Sigmoid colon (tissue), 7 donors: Measurements from ENCODE around the gene GDA. TPM values are rescaled to one million over a fixed set of nuclear protein-coding genes. Genes with fewer than 3 reads are reported as not detected.

Source experiments
- DNase-seq: peaks from one replicate; pipeline ENCODE4 v3.0.0-alpha.2; 2019
- H3K27ac ChIP-seq, 4 donors: fragments of 200-600 bp; sonication (generic); one replicate each; pipeline ENCODE4 v1.5.1; 2016 to 2019; ENCODE audit warnings: mild to moderate bottlenecking in 1 of 4
- H3K27me3 ChIP-seq, 3 donors: fragments of 200-600 bp; sonication (generic); one replicate each; pipeline ENCODE4 v1.5.1; 2019; ENCODE audit warnings: mild to moderate bottlenecking in 1 of 3
- H3K36me3 ChIP-seq, 4 donors: fragments of 200-600 bp; sonication (generic); one replicate each; pipeline ENCODE4 v1.5.1; 2016 to 2019
- H3K4me1 ChIP-seq, 4 donors: fragments of 200-600 bp; sonication (generic); one replicate each; pipeline ENCODE4 v1.5.1; 2017 to 2019
- H3K4me3 ChIP-seq, 4 donors: fragments of 200-600 bp; sonication (generic); one replicate each; pipeline ENCODE4 v1.5.1; 2017 to 2019; ENCODE audit warnings: mild to moderate bottlenecking in 2 of 4, moderate library complexity in 1 of 4
- H3K9me3 ChIP-seq, 4 donors: fragments of 200-600 bp in 3 of 4; sonication (generic) in 3 of 4; one replicate each; pipeline versions ENCODE4 v1.5.1 to v1.6.1; 2013 to 2019
- EP300 ChIP-seq, 4 donors: sonication (generic); formaldehyde crosslinking; IDR thresholded peaks; one replicate each; pipeline ENCODE4 v1.6.1; 2017; ENCODE audit warnings: antibody characterized with exemption in 4 of 4
- POLR2A ChIP-seq, 2 donors: fragments of 450-650 bp; IDR thresholded peaks; one replicate each; pipeline ENCODE4 v1.6.1; 2016; ENCODE audit warnings: antibody characterized with exemption in 2 of 2, mild to moderate bottlenecking in 2 of 2, moderate library complexity in 2 of 2
- POLR2AphosphoS5 ChIP-seq, 4 donors: sonication (generic); formaldehyde crosslinking; IDR thresholded peaks; one replicate each; pipeline ENCODE4 v1.6.1; 2017; ENCODE audit warnings: antibody characterized with exemption in 4 of 4
- WGBS, 2 donors: extraction: QIAGEN DNeasy Blood & Tissue Kit; methylation state at CpG; one replicate each; pipeline ENCODE4 v1.1.7; 2013; 5-methylcytosine and 5-hydroxymethylcytosine counted together
- intact Hi-C: fragments of 100-400 bp; cut with DNase I; formaldehyde crosslinking; loops from one replicate; pipeline ENCODE4 v1.15.1; 2023
- polyA plus RNA-seq, 3 donors: library from polyadenylated mRNA; stranded (reverse); fragments of 200-250 nt; gene quantifications; one replicate each; pipeline ENCODE4 v1.2.3, GENCODE V29; 2013
- total RNA-seq, 4 donors: library from RNA; depleted of rRNA; stranded (reverse); fragments of >200 nt; gene quantifications; one replicate each; pipeline ENCODE4 v1.1.0, GENCODE V29; 2016
- TF ChIP-seq, protein P1 (sequence below), 4 experiments: fragments of 450-650 bp in 3 of 4; fragments of 200-600 bp in 1 of 4; IDR thresholded peaks; one replicate each; pipeline ENCODE4 v1.5.1; 2016 to 2019; ENCODE audit warnings: antibody characterized with exemption in 4 of 4, mild to moderate bottlenecking in 3 of 4, moderate library complexity in 2 of 4
- donor health status: healthy with polysubstance abuse.
- donor health status: Bipolar disorder and iron deficiency.
- donor health status: healthy.

Gene GDA
- total and polyA plus RNA-seq, 7 donors: under 0.01 to 63.1 (median 16.0) TPM; not detected in 2

DNA sequence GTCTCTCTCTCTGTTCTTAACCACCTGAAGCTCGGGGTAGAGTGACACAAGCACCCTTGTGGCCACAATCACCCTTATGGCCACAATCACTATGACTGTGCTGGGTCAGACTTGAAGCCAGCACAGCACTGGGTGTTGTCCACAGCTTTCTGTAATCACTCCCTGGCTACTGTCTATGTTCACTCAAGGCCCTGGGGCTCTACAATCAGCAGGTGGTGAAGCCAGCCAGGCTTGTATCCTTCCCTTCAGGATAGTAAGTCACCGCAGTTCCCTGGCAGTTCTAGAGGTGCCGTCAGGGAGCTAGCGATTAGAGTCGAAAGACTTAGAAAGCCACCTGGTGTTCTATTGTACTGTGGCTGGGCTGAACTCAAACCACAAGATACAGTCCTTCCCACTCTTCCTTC, 44.2 kb downstream of the GDA start:
- Histone ChIP-seq H3K27me3 (no peaks in the 10 kb centered on the region), H3K36me3 (no peaks in the 10 kb centered on the region), H3K4me1 (no peaks in the 10 kb centered on the region), H3K4me3 (no peak overlapping the region), H3K27ac (no peak overlapping the region), H3K9me3 (no peaks in the 10 kb centered on the region)
- TF ChIP-seq EP300 (IDR thresholded peaks at IDR 0.05) (no peak), POLR2A (IDR thresholded peaks at IDR 0.05) (no peak), POLR2AphosphoS5 (IDR thresholded peaks at IDR 0.05) (no peak)
- TF ChIP-seq, protein P1, sequence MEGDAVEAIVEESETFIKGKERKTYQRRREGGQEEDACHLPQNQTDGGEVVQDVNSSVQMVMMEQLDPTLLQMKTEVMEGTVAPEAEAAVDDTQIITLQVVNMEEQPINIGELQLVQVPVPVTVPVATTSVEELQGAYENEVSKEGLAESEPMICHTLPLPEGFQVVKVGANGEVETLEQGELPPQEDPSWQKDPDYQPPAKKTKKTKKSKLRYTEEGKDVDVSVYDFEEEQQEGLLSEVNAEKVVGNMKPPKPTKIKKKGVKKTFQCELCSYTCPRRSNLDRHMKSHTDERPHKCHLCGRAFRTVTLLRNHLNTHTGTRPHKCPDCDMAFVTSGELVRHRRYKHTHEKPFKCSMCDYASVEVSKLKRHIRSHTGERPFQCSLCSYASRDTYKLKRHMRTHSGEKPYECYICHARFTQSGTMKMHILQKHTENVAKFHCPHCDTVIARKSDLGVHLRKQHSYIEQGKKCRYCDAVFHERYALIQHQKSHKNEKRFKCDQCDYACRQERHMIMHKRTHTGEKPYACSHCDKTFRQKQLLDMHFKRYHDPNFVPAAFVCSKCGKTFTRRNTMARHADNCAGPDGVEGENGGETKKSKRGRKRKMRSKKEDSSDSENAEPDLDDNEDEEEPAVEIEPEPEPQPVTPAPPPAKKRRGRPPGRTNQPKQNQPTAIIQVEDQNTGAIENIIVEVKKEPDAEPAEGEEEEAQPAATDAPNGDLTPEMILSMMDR (IDR thresholded peaks at IDR 0.05): no peak
- no peak for DNase-seq
- intact Hi-C loops: no loop called here
- 50 to 89% methylated on average over 5 of the region's 5 CpGs for WGBS, 2 donors

DNA sequence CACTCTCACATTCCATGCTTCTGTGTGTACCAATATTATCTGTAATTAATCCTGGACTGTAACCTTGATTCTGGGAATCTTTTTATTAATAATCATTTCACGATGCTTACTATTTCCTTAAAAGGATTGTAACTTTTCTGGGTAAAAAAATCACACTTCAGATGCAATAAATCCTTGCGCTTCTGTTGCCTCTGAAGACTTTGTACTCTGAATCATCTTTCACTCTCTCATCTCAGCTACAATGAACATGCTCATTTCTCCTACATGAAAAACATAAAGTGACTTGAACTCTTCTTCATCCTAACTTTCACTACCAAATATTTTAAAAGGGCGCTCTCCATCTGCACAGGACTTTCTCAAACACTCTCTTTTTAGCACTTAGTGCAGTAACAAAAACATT, 50.0 kb downstream of the GDA start:
- H3K9me3 ChIP-seq: no peaks in the 10 kb centered on the region
- 21 to 56% methylated on average over 3 of the region's 3 CpGs for WGBS, 2 donors
- TF ChIP-seq POLR2A (IDR thresholded peaks at IDR 0.05): no peak
- no peak for TF ChIP-seq POLR2AphosphoS5 (IDR thresholded peaks at IDR 0.05)
- TF ChIP-seq, protein P1 (IDR thresholded peaks at IDR 0.05): no peak
- no peak for TF ChIP-seq EP300 (IDR thresholded peaks at IDR 0.05)
- no peak for DNase-seq
- intact Hi-C loops: no loop called here
- no peaks in the 10 kb centered on the region for H3K36me3 ChIP-seq
- no peaks in the 10 kb centered on the region for H3K4me1 ChIP-seq
- no peak overlapping the region for H3K27ac ChIP-seq
- H3K4me3 ChIP-seq: no peak overlapping the region
- H3K27me3 ChIP-seq: no peaks in the 10 kb centered on the region

DNA sequence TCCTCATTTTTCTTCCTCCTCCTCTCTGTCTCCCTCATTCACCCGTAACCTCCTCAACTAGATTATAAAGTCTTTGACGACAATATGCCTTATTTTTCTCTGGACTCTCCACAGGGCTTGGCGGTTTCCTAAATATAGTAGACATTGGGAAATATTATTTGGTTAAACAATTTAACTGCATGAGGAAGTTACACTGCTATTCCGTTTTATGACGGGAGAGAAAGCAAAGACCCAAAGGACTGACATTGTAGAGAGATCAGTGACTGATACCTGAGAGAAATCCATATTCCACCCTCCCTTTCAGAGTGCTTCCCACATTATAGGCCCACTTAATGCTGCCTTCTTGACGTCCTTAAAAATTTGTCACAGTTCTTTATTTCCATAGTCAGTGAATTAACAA, 51.2 kb downstream of the GDA start:
- Histone ChIP-seq H3K9me3 (no peaks in the 10 kb centered on the region), H3K4me3 (no peak overlapping the region), H3K36me3 (no peaks in the 10 kb centered on the region), H3K27me3 (no peaks in the 10 kb centered on the region), H3K27ac (no peak overlapping the region), H3K4me1 (no peaks in the 10 kb centered on the region)
- 18 to 74% methylated on average over 6 of the region's 6 CpGs for WGBS, 2 donors
- no peak for DNase-seq
- TF ChIP-seq POLR2AphosphoS5 (IDR thresholded peaks at IDR 0.05): no peak
- TF ChIP-seq, protein P1 (IDR thresholded peaks at IDR 0.05): no peak
- no peak for TF ChIP-seq EP300 (IDR thresholded peaks at IDR 0.05)
- no peak for TF ChIP-seq POLR2A (IDR thresholded peaks at IDR 0.05)
- intact Hi-C loops: no loop called here

DNA sequence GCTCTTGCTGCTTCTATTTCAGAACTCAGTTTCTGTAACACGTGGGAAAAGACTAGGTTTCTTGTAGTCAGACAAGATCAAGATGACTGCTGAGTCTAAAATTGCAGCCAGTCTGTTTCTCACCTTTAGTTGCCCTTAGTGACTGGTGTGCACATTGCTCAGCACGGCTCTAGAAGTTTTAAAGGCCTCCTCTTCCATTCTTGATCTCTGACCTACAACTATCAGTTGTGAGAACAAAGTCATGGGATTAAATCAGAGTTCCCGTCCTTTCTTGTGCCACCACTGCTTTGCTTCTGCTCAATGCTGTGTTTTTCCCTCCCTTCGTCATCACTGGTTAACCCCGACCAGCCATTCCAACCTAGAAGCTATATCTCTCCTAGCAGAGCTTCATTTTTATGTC, 52.8 kb downstream of the GDA start:
- DNase-seq: no peak
- no peak overlapping the region for H3K4me3 ChIP-seq
- no peaks in the 10 kb centered on the region for H3K9me3 ChIP-seq
- no peak overlapping the region for H3K27ac ChIP-seq
- TF ChIP-seq, protein P1 (IDR thresholded peaks at IDR 0.05): no peak
- TF ChIP-seq POLR2AphosphoS5 (IDR thresholded peaks at IDR 0.05) (no peak), POLR2A (IDR thresholded peaks at IDR 0.05) (no peak), EP300 (IDR thresholded peaks at IDR 0.05) (no peak)
- no peaks in the 10 kb centered on the region for H3K27me3 ChIP-seq
- intact Hi-C loops: no loop called here
- WGBS, 2 donors: 79 to 86% methylated on average over 5 of the region's 5 CpGs
- no peaks in the 10 kb centered on the region for H3K36me3 ChIP-seq
- no peaks in the 10 kb centered on the region for H3K4me1 ChIP-seq

DNA sequence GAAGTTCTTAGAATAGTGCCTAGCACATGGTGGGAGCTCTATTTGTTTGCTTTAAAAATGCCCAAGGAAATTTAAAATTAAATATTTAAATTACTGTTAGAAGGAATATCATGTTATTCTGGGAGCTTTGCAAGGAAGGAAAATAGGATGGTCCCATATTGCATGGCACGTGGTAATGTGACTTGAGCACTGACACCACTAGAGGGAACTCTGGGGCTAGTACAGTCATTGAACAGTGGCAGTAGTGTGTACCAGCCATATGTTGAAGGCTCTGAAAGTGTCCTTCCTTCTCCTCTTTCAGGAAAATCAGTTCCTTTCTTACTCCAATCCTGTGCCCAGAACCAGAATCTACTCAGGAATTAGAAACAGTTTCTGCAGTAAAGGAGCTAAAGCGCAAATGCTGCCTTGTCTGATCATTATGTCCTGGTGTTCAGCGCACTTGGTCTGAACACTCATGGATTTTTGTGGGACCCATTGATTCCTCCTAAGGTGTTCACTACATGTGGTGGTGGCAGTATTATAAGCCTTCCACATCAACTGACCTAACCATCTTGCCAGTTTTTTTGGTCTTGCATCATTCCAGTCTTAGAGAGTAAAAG, 54.1 kb downstream of the GDA start:
- Histone ChIP-seq H3K36me3 (no peaks in the 10 kb centered on the region), H3K4me3 (no peak overlapping the region), H3K27ac (no peak overlapping the region), H3K4me1 (no peaks in the 10 kb centered on the region), H3K27me3 (no peaks in the 10 kb centered on the region), H3K9me3 (no peaks in the 10 kb centered on the region)
- 66 to 70% methylated on average over 3 of the region's 3 CpGs for WGBS, 2 donors
- TF ChIP-seq, protein P1 (IDR thresholded peaks at IDR 0.05): peak in 1 of 4 experiments; percentile 15
- TF ChIP-seq EP300 (IDR thresholded peaks at IDR 0.05): no peak
- no peak for DNase-seq
- intact Hi-C loops: no loop called here
